Mammary epithelial cell (primary cell): Measurements from ENCODE around the gene AUTS2.

ENCODE experiments used
- EZH2 ChIP-seq: IDR thresholded peaks from 2 replicates; pipeline ENCODE4 v1.6.1; 2012; ENCODE audit warnings: low read length, inconsistent platforms, borderline replicate concordance
- TF ChIP-seq, protein P1 (sequence below), 2 donors: IDR thresholded peaks in 1 of 2; conservative IDR thresholded peaks in 1 of 2; 2 replicates each; pipeline ENCODE4 v1.5.1; 2011 to 2012; ENCODE audit warnings: inconsistent platforms in 2 of 2, low read length in 2 of 2, mild to moderate bottlenecking in 2 of 2, control low read depth in 1 of 2, low read depth in 1 of 2; ENCODE audit not compliant: insufficient read depth in 1 of 2; ENCODE audit errors: extremely low read depth in 1 of 2

DNA sequence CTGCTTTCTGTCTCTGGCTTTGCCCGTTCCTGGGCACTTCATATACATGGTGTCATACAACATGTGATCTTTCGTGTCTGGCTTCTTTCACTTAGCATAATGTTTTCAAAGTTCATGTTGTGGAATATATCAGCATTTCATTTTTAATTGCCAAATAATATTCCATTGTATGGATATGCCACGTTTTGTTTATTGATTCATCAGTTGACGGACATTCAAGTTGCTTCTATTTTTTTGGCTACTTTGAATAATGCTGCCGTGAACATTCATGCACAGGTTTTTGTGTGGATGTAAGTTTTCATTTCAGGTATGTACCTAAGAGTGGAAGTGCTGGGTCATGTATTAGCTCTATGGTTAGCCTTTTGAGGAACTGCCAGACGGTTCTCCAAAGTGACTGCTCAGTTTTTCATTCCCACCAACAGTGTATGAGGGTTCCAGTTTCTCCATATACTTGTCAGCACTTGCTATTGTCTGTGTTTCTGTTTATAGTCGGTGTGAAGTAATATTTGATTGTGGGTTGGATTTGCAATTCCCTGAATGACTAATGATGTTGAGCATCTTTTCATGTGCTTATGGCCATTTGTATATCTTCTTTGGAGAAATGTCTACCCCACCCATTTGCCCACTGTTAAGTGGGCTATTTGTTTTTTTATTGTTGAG lies 1132.3 kb downstream of the AUTS2 start:
- TF ChIP-seq, protein P1, sequence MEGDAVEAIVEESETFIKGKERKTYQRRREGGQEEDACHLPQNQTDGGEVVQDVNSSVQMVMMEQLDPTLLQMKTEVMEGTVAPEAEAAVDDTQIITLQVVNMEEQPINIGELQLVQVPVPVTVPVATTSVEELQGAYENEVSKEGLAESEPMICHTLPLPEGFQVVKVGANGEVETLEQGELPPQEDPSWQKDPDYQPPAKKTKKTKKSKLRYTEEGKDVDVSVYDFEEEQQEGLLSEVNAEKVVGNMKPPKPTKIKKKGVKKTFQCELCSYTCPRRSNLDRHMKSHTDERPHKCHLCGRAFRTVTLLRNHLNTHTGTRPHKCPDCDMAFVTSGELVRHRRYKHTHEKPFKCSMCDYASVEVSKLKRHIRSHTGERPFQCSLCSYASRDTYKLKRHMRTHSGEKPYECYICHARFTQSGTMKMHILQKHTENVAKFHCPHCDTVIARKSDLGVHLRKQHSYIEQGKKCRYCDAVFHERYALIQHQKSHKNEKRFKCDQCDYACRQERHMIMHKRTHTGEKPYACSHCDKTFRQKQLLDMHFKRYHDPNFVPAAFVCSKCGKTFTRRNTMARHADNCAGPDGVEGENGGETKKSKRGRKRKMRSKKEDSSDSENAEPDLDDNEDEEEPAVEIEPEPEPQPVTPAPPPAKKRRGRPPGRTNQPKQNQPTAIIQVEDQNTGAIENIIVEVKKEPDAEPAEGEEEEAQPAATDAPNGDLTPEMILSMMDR (conservative IDR thresholded peaks at IDR 0.05 in 1 of 2, IDR thresholded peaks at IDR 0.05 in 1 of 2; ENCODE audit: extremely low read depth in 1 of 2, insufficient read depth in 1 of 2, low read depth in 1 of 2, low read length in 2 of 2) = no peak
- no peak for TF ChIP-seq EZH2
